Measurements from ENCODE around the gene CBLC. TPM values are rescaled to one million over a fixed set of nuclear protein-coding genes. Genes with fewer than 3 reads are reported as not detected.

CBLC gene
- total and polyA plus RNA-seq, 2 of the 4 experiments (the other 2 are of a cell fraction), result not detected

- Histone ChIP-seq H3K9ac (ENCODE audit: low read depth, low read length) (no peak overlapping the region), H2BK15ac (ENCODE audit: low read depth, low read length) (no peak overlapping the region), H4K20me1 (ENCODE audit: insufficient read depth, low read length) (peaks cover 7% of the 10 kb centered on the region; the same call in 1 of the 2 replicates), H2BK120ac (ENCODE audit: low read depth, low read length) (no peak overlapping the region), H3K23ac (ENCODE audit: low read depth, low read length) (no peak overlapping the region), H3K27ac (ENCODE audit: insufficient read depth, low read length) (no peak overlapping the region), H3K14ac (replicated peaks; ENCODE audit: low read depth, low read length) (no peak overlapping the region), H3K4me3 (ENCODE audit: insufficient read depth, low read depth, low read length) (no peak overlapping the region), H3K9me1 (ENCODE audit: insufficient read depth, low read length) (peaks cover 3% of the 10 kb centered on the region), H2AFZ (replicated peaks; ENCODE audit: low read length, poor library complexity) (no peak overlapping the region), H3K9me3 (ENCODE audit: control insufficient read depth, insufficient read depth, low read length) (no peaks in the 10 kb centered on the region), H3K27me3 (ENCODE audit: control insufficient read depth, insufficient read depth, low read length) (no peaks in the 10 kb centered on the region), H4K8ac (ENCODE audit: low read depth in 2 of 2, low read length in 2 of 2) (no peak overlapping the region), H4K5ac (ENCODE audit: low read depth, low read length) (no peak overlapping the region), H3K79me1 (ENCODE audit: low read depth in 1 of 2, low read length in 2 of 2) (peaks cover 4 to 29% of the 10 kb centered on the region in 2 experiments; a peak in 3 of 4 replicates), H3K36me3 (ENCODE audit: control insufficient read depth, insufficient read depth, low read length) (peaks cover 32% of the 10 kb centered on the region), H4K91ac (ENCODE audit: insufficient read depth, low read depth, low read length) (no peak overlapping the region), H2AK5ac (ENCODE audit: low read depth, low read length) (0 out of 2 replicates have a peak overlapping the region, but pooled peaks have one; percentile 43), H3K56ac (ENCODE audit: extremely low read depth, insufficient read depth, low read length) (no peak overlapping the region), H2AK9ac (replicated peaks; ENCODE audit: low read depth, low read length, poor library complexity) (peak overlapping the region; percentile 61), H2BK20ac (ENCODE audit: low read depth, low read length) (no peak overlapping the region), H2BK5ac (ENCODE audit: low read depth, low read length, poor library complexity, severe bottlenecking) (no peak overlapping the region), H3K18ac (ENCODE audit: low read depth, low read length) (no peak overlapping the region), H3K4me2 (ENCODE audit: low read depth, low read length) (no peak overlapping the region), H3K4me1 (ENCODE audit: control insufficient read depth, insufficient read depth, low read length) (peaks cover 18% of the 10 kb centered on the region), H3K4ac (ENCODE audit: low read depth, low read length) (no peak overlapping the region)
- BruUV-seq (replicated peaks), result no TSS peak
- WGBS, 2 experiments (ENCODE audit: extremely low coverage in 2 of 2, insufficient read length in 1 of 2), result 80% methylated on average over 1 of the region's 8 CpGs; no CpG with 5 or more reads in 1 of the 2 experiments
- CTCF ChIA-PET, result no interaction called here
- in situ Hi-C loops (cut with MboI; ENCODE audit: low sequenced_read_pairs), result no loop called here
- ATAC-seq (ENCODE audit: low read depth) (no peak), DNase-seq (no peak)
- POLR2A ChIA-PET (ENCODE audit: unreplicated experiment), result no interaction called here
- TF ChIP-seq RFX5 (IDR thresholded peaks at IDR 0.05; ENCODE audit: low read depth, low read length) (no peak), CTCF (conservative IDR thresholded peaks at IDR 0.05; ENCODE audit: low read depth, low read length) (no peak), POLR2A (IDR thresholded peaks at IDR 0.05; ENCODE audit: low read depth, low read length) (no peak), USF2 (IDR thresholded peaks at IDR 0.05; ENCODE audit: low read depth, low read length) (no peak), CHD1 (IDR thresholded peaks at IDR 0.05; ENCODE audit: low read depth, low read length) (no peak), ELK1 (IDR thresholded peaks at IDR 0.05; ENCODE audit: borderline replicate concordance, low read depth, low read length) (no peak), RAD21 (IDR thresholded peaks at IDR 0.05; ENCODE audit: low read length) (no peak), NFE2L2 (IDR thresholded peaks at IDR 0.05; ENCODE audit: low read depth, low read length) (no peak), BHLHE40 (IDR thresholded peaks at IDR 0.05; ENCODE audit: low read depth, low read length) (no peak), FOS (IDR thresholded peaks at IDR 0.05; ENCODE audit: low read depth, low read length) (no peak), CEBPB (IDR thresholded peaks at IDR 0.05; ENCODE audit: low read depth, low read length) (no peak), MAFK (IDR thresholded peaks at IDR 0.05; ENCODE audit: low read depth, low read length) (no peak), RCOR1 (IDR thresholded peaks at IDR 0.05; ENCODE audit: insufficient replicate concordance, low read length) (no peak), MAZ (IDR thresholded peaks at IDR 0.05; ENCODE audit: borderline replicate concordance, low read depth, low read length) (no peak), SMC3 (IDR thresholded peaks at IDR 0.05; ENCODE audit: low read depth, low read length) (no peak), MXI1 (IDR thresholded peaks at IDR 0.05; ENCODE audit: borderline replicate concordance, low read depth, low read length) (no peak)
- intact Hi-C loops (cut with micrococcal nuclease), result loop anchor here (5.0 kb wide), 1 partner anchor 190 kb away; no protein-coding TSS in a partner anchor
- dilution Hi-C loops (cut with HindIII; ENCODE audit: low sequenced_read_pairs, unreplicated experiment), result no loop called here
Measured at GRCh38 chr19:44762038-44762437, 15.7 kb upstream of the CBLC start.

Data from IMR-90 (cell line).